Pancreas (tissue), 10 donors: ENCODE results near the gene PTAFR. TPM values are rescaled to one million over a fixed set of nuclear protein-coding genes. Genes with fewer than 3 reads are reported as not detected.
"Not testable (repeated sequence)": the region's sequence is repeated elsewhere in the genome, so short reads cannot be mapped to it uniquely, and the experiment has no call there.

ENCODE experiments used
- ATAC-seq, 4 donors: fragments of 200-7000 bp; cut with Tn5 transposase; one replicate each; pipeline versions ENCODE4 v1.8.0 to v1.9.1; 2020; ENCODE audit warnings: mild to moderate bottlenecking in 4 of 4, moderate library complexity in 4 of 4
- DNase-seq, 6 donors: peaks; one replicate each; pipeline ENCODE4 v3.0.0-alpha.2; 2020
- FAIRE-seq: peaks from 2 replicates; lab custom pipeline; 2012; peaks lifted over from hg19 to GRCh38; lab: Jason Lieb, UNC
- H3K27ac ChIP-seq, 4 donors: fragments of 200-600 bp; sonication (generic); 1 replicate in 3 of 4; 2 replicates in 1 of 4; pipeline versions ENCODE4 v1.5.0 to v1.8.0; 2020
- H3K27me3 ChIP-seq, 4 donors: fragments of 200-600 bp; one replicate each; pipeline ENCODE4 v1.8.0; 2021
- H3K36me3 ChIP-seq, 3 donors: fragments of 200-600 bp; sonication (generic) in 1 of 3; one replicate each; pipeline versions ENCODE4 v1.5.0 to v1.8.0; 2020 to 2021
- H3K4me1 ChIP-seq, 3 donors: fragments of 200-600 bp; one replicate each; pipeline ENCODE4 v1.8.0; 2021
- H3K4me3 ChIP-seq, 4 donors: fragments of 200-600 bp; sonication (generic) in 2 of 4; one replicate each; pipeline versions ENCODE4 v1.5.0 to v1.8.0; 2020 to 2021
- H3K9me3 ChIP-seq, 4 donors: fragments of 200-600 bp; one replicate each; pipeline ENCODE4 v1.8.0; 2021
- WGBS, 2 donors: extraction: QIAGEN DNeasy Blood & Tissue Kit; methylation state at CpG; one replicate each; pipeline ENCODE4 v1.1.7; 2013; 5-methylcytosine and 5-hydroxymethylcytosine counted together
- intact Hi-C, 3 donors: fragments of 100-400 bp; cut with DNase I; formaldehyde crosslinking; loops; one replicate each; pipeline versions ENCODE4 v1.11.1 to v1.14.2; 2022
- polyA plus RNA-seq, 2 donors: library from polyadenylated mRNA; stranded (reverse); fragments of 200-250 nt; gene quantifications; one replicate each; pipeline ENCODE4 v1.2.3, GENCODE V29; 2013
- total RNA-seq, 6 donors: library from RNA; stranded (reverse); fragmentation: NEBNext Ultra II Directional in 4 of 6; extraction: Animal tissue kit (Norgen Biotek cat#: 25700) in 4 of 6; gene quantifications; one replicate each; pipeline versions ENCODE4 v1.2.1 to v1.2.4, GENCODE V29; 2021 to 2023
- TF ChIP-seq, protein P1 (sequence below), 4 donors: fragments of 200-600 bp; sonication (generic) in 3 of 4; IDR thresholded peaks; one replicate each; pipeline versions ENCODE4 v1.5.0 to v1.8.0; 2021; ENCODE audit warnings: antibody characterized with exemption in 4 of 4
- donor health status: healthy with polysubstance abuse.
- donor health status: DM: no; HTN: no; CAD: no; lungs with moderate emphysema.
- donor health status: DM: no; HTN: no; CAD: no.
- donor health status: control.
- donor health status: control.
- donor health status: Bipolar disorder and iron deficiency.
- donor health status: DM: yes; HTN: yes; CAD: no.
- donor health status: DM: no; HTN: no; CAD: no.
- donor health status: DM: no; HTN: no; CAD: no.
- donor health status: DM: yes; HTN: yes; CAD: no.

Gene PTAFR
- total and polyA plus RNA-seq, 8 donors = 0.37 to 13.7 (median 0.92) TPM

GRCh38 chr1:28141685-28142084 is 34.8 kb downstream of the PTAFR start:
- intact Hi-C loops = no loop called here
- FAIRE-seq (no peak), ATAC-seq (no peak), DNase-seq (no peak)
- TF ChIP-seq, protein P1, sequence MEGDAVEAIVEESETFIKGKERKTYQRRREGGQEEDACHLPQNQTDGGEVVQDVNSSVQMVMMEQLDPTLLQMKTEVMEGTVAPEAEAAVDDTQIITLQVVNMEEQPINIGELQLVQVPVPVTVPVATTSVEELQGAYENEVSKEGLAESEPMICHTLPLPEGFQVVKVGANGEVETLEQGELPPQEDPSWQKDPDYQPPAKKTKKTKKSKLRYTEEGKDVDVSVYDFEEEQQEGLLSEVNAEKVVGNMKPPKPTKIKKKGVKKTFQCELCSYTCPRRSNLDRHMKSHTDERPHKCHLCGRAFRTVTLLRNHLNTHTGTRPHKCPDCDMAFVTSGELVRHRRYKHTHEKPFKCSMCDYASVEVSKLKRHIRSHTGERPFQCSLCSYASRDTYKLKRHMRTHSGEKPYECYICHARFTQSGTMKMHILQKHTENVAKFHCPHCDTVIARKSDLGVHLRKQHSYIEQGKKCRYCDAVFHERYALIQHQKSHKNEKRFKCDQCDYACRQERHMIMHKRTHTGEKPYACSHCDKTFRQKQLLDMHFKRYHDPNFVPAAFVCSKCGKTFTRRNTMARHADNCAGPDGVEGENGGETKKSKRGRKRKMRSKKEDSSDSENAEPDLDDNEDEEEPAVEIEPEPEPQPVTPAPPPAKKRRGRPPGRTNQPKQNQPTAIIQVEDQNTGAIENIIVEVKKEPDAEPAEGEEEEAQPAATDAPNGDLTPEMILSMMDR (IDR thresholded peaks at IDR 0.05) = no peak
- Histone ChIP-seq H3K9me3 (no peaks in the 10 kb centered on the region), H3K36me3 (no peaks in the 10 kb centered on the region), H3K27me3 (no peaks in the 10 kb centered on the region), H3K4me3 (no peak overlapping the region), H3K4me1 (no peaks in the 10 kb centered on the region), H3K27ac (no peak overlapping the region)
- WGBS, 2 donors = 81 to 88% methylated on average over 2 of the region's 2 CpGs

DNA sequence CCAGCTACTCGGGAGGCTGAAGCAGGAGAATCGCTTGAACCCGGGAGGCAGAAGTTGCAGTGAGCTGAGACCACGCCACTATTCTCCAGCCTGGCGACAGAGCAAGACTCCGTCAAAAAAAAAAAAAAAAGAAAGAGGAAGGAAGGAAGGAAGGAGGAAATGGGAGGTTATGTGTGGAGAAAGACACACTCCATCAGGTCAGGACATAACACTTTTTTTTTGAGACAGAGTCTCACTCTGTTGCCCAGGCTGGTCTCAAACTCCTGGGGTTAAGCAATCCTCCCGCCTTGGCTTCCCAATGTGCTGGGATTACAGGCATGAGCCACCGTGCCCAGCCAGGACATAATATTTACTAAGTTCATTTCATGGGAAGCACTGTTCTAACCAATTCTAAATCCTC is 36.6 kb downstream of the PTAFR start:
- intact Hi-C loops, H3K4me3 ChIP-seq, ATAC-seq, H3K9me3 ChIP-seq, DNase-seq, H3K27ac ChIP-seq, H3K36me3 ChIP-seq, H3K27me3 ChIP-seq, H3K4me1 ChIP-seq, FAIRE-seq: not testable (repeated sequence)
- WGBS, 2 donors = 77 to 78% methylated on average over 8 of the region's 8 CpGs

DNA sequence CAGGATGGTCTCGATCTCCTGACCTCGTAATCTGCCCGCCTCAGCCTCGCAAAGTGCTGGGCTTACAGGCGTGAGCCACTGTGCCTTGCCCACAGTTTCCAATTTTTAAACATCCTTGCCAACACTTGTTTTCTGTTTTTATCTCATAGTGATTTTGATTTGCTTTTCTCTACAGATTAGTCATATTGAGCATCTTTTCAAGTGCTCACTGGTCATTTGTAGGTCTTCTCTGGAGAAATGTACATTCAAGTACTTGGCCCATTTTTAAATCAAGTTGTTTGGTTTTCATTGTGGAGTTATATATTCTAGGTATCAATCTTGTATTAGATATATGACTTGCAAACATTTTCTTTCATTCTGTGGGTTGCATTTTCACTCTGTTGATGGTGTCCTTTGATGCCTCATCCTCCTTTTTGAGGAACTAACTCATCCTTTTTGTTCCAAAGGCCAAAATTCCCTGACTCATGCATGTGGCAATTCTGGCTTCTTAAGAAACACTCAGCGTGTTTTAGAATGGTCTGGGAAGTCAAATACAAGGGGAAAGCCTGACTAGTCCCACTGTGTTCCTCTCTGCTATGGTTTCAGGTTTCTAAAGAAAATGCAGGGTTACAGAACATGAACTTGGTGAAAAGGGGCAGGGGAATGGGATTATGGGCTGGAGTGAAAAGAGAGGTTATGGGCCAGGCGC is 37.3 kb downstream of the PTAFR start:
- H3K4me3 ChIP-seq = no peak overlapping the region
- H3K27ac ChIP-seq = no peak overlapping the region
- TF ChIP-seq, protein P1 (IDR thresholded peaks at IDR 0.05) = no peak
- ATAC-seq (peak in 2 of 4 donors; percentile 54 to 62), FAIRE-seq (no peak), DNase-seq (no peak)
- WGBS, 2 donors = 75 to 81% methylated on average over 7 of the region's 7 CpGs
- H3K9me3 ChIP-seq = no peaks in the 10 kb centered on the region
- no peaks in the 10 kb centered on the region for H3K4me1 ChIP-seq
- no peaks in the 10 kb centered on the region for H3K27me3 ChIP-seq
- intact Hi-C loops = no loop called here
- no peaks in the 10 kb centered on the region for H3K36me3 ChIP-seq

DNA sequence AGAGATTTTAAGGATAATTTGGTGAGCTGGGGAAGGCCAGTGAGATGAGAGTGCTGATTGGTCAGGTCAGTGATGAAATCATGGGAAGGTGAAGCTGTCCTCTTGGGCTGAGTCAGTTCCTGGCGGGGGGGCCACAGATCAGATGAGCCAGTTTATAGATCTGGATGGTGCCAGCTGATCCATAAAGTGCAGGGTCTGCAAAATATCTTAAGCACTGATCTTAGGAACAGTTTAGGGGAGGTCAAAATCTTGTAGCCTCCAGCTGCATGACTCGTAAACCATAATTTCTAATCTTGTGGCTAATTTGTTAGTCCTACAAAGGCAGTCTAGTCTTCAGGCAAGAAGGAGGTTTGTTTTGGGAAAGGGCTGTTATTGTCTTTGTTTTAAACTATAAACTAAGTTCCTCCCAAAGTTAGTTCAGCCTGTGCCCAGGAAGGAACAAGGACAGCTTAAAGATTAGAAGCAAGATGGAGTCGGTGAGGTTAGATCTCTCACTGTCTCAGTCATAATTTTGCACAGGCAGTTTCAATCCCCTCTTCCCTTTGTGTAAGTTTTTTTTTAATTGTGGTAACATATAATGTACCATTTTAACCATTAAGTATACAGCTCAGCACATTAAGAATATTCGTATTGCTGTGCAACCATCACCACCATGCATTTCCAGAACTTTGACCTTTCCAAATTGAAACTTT is 39.4 kb downstream of the PTAFR start:
- 64 to 70% methylated on average over 4 of the region's 4 CpGs for WGBS, 2 donors
- TF ChIP-seq, protein P1 (IDR thresholded peaks at IDR 0.05) = no peak
- Histone ChIP-seq H3K27me3 (no peaks in the 10 kb centered on the region), H3K27ac (no peak overlapping the region), H3K4me1 (no peaks in the 10 kb centered on the region), H3K36me3 (no peaks in the 10 kb centered on the region), H3K9me3 (no peaks in the 10 kb centered on the region), H3K4me3 (no peak overlapping the region)
- intact Hi-C loops = no loop called here
- DNase-seq (no peak), FAIRE-seq (no peak), ATAC-seq (no peak)

- no peak overlapping the region for H3K4me3 ChIP-seq
- FAIRE-seq = no peak
- no peak overlapping the region for H3K27ac ChIP-seq
- 68 to 73% methylated on average over 8 of the region's 8 CpGs for WGBS, 2 donors
- TF ChIP-seq, protein P1 (IDR thresholded peaks at IDR 0.05) = no peak
- H3K27me3 ChIP-seq = no peaks in the 10 kb centered on the region
- intact Hi-C loops = no loop called here
- no peaks in the 10 kb centered on the region for H3K4me1 ChIP-seq
- no peak for ATAC-seq
- H3K36me3 ChIP-seq = no peaks in the 10 kb centered on the region
- no peaks in the 10 kb centered on the region for H3K9me3 ChIP-seq
- DNase-seq = no peak
Observed at GRCh38 chr1:28136169-28136921, 40.1 kb downstream of the PTAFR start.
